ENCODE measurements around the gene PLCB4.

- TF ChIP-seq CTCF (tag by site-specific recombination; IDR thresholded peaks at IDR 0.05), result no peak
- TF ChIP-seq ZSCAN30 (tag by site-specific recombination; IDR thresholded peaks at IDR 0.05), result no peak
- TF ChIP-seq TCF7L2 (IDR thresholded peaks at IDR 0.05; ENCODE audit: borderline replicate concordance, low read depth, low read length), result no peak
- TF ChIP-seq ZBTB7A (tag by site-specific recombination; IDR thresholded peaks at IDR 0.05; ENCODE audit: low read depth), result no peak
- TF ChIP-seq ZNF274 (IDR thresholded peaks at IDR 0.05; ENCODE audit: low read length), result no peak
- no peak for TF ChIP-seq ZNF274 (tag by site-specific recombination; IDR thresholded peaks at IDR 0.05; ENCODE audit: borderline replicate concordance)
- no peak for TF ChIP-seq ZNF658 (tag by site-specific recombination; IDR thresholded peaks at IDR 0.05)
- no peak for TF ChIP-seq ZNF175 (tag by site-specific recombination; IDR thresholded peaks at IDR 0.05)
- no peak for TF ChIP-seq ZNF2 (tag by site-specific recombination; IDR thresholded peaks at IDR 0.05)
- no peak for TF ChIP-seq HOXA7 (CRISPR knock-in tag; IDR thresholded peaks at IDR 0.05; ENCODE audit: borderline replicate concordance)
- TF ChIP-seq ZNF280C (tag by site-specific recombination; IDR thresholded peaks at IDR 0.05), result no peak
These were observed 218.9 kb downstream of the PLCB4 start for GRCh38 chr20:9287826-9288225.

All from HEK293 (cell line).